ENCODE data around the gene RNU1-2.
"Not testable (repeated sequence)": the region's sequence is repeated elsewhere in the genome, so short reads cannot be mapped to it uniquely, and the experiment has no call there.

DNA sequence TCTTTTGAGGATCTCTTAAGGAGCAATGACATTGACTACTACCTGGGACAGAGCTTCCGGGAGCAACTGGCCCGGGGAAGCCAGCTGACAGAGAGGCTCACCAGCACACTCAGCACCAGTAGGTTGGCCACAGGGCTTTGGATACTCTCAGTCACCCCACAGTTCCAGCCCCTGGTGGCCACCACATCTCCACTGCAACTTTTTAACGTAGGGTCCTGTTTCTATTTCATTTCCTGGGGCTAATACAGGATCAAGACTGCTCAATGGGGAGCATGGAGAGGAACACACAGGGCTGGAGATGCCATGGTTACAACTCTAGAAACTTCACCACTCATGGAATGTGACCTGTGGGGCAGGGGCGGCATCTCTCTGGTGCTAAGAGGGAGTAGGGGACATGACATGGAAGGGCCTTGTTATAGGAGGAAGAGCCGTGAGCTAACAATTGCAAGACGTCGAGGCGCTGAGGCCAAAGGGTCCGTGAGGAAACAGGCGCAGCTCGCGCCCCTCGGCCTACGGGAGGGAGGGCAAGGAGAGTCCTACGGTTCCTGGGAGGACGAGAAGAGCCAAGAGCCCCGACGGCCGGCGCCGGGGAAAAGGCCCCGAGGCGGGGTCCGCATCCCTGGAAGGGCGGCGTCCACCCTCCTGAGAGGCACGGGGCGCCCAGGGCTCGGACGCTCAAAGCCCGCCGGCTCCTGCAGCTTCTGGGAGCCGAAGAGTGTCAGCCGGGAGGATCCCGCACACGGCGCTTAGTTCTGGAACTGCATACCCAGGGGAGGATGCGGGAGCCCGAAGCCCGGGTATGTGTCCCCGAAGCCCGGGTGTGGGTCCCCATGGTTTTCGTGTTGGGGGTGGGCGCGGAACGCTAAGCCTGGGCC lies 36.4 kb upstream of the RNU1-2 start:
- TF ChIP-seq, protein P1, sequence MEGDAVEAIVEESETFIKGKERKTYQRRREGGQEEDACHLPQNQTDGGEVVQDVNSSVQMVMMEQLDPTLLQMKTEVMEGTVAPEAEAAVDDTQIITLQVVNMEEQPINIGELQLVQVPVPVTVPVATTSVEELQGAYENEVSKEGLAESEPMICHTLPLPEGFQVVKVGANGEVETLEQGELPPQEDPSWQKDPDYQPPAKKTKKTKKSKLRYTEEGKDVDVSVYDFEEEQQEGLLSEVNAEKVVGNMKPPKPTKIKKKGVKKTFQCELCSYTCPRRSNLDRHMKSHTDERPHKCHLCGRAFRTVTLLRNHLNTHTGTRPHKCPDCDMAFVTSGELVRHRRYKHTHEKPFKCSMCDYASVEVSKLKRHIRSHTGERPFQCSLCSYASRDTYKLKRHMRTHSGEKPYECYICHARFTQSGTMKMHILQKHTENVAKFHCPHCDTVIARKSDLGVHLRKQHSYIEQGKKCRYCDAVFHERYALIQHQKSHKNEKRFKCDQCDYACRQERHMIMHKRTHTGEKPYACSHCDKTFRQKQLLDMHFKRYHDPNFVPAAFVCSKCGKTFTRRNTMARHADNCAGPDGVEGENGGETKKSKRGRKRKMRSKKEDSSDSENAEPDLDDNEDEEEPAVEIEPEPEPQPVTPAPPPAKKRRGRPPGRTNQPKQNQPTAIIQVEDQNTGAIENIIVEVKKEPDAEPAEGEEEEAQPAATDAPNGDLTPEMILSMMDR (IDR thresholded peaks at IDR 0.05; ENCODE audit: poor library complexity), result not testable (repeated sequence)
- not testable (repeated sequence) for TF ChIP-seq EZH2 (IDR thresholded peaks at IDR 0.05; ENCODE audit: borderline replicate concordance)

Measured in hepatocyte (in vitro differentiated cells).